HG03139 (cell line): Measurements from ENCODE around the gene ERAP2.

Experiments used
- ATAC-seq: cut with Tn5 transposase; IDR thresholded peaks from one replicate; pipeline ENCODE4 v1.9.1; 2021; ENCODE audit not compliant: unreplicated experiment

Gene ERAP2

GRCh38 chr5:96893342-96893741 lies 17.0 kb downstream of the ERAP2 start:
- no peak for ATAC-seq

GRCh38 chr5:96896276-96896675 lies 20.0 kb downstream of the ERAP2 start:
- ATAC-seq: no peak

GRCh38 chr5:96896806-96897205 lies 20.5 kb downstream of the ERAP2 start:
- ATAC-seq: peak; percentile 95

DNA sequence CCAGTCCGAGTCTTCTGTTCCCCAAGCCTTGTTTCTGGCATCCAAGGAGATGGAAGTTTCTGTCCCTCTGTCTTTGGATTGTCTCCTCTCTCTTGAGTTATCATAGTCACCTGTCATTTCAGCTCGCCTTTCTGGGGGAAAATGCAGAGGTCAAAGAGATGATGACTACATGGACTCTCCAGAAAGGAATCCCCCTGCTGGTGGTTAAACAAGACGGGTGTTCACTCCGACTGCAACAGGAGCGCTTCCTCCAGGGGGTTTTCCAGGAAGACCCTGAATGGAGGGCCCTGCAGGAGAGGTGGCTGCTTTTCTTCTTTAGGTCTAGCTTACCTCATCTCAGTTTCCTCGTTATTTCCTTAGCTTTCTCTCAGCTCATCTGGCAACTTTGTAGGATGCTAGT lies 25.1 kb downstream of the ERAP2 start:
- ATAC-seq: no peak

- ATAC-seq: no peak
Observed at GRCh38 chr5:96901841-96902240, 25.5 kb downstream of the ERAP2 start.

GRCh38 chr5:96902876-96903275 lies 26.6 kb downstream of the ERAP2 start:
- no peak for ATAC-seq

DNA sequence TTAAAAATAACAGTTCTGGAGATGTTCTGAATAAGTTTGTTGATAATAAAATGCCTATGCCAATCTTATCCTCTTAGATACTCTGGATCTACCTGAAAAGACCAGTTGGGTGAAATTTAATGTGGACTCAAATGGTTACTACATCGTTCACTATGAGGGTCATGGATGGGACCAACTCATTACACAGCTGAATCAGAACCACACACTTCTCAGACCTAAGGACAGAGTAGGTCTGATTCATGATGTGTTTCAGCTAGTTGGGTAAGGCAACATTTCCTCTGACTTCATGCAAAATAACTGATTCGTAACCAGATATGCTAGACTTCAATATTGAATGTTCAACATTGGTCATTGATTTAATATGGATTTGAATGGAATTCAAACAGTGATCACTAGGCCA lies 27.0 kb downstream of the ERAP2 start:
- no peak for ATAC-seq

DNA sequence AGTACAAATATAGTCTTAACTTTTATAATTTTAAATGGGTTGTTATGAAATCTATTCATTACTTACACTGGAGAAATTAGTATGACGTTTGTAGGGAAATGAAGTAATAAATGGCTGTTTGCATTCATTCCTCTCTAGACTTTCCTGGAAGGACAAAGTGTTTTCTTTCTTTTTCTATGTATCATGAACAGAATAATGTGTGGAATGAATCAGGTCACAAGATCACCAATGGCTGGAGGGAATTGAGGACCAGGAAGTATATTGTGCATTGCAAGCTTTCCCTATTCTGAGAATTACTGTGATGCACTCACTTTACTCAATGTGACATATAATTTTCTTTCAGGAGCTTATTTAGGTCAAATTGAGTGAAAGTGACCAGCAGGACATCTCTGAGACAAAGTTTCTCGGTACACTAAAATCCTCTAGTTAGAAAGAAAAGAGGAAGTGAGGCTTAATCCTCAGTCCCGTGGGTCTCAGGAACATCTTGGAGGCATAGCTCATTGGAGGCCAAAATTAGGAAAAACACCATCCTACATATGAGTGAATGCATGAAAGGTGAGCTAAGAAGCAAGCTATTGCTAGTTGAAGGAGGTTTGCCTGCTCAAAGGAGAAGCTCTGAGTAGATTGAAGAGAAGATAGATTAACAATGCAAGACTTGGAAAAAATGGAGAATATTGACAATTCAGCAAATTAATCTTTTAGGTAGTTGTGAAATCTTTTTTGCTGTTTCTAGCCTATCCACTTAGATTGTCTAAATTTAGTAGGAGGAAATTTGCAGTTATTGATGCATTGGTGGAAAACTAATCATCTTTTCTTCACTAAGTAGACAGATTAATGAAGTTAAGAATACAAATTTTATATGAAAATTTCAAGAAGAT lies 28.0 kb downstream of the ERAP2 start:
- no peak for ATAC-seq

- ATAC-seq: no peak
Observed at GRCh38 chr5:96905864-96906263, 29.6 kb downstream of the ERAP2 start.

DNA sequence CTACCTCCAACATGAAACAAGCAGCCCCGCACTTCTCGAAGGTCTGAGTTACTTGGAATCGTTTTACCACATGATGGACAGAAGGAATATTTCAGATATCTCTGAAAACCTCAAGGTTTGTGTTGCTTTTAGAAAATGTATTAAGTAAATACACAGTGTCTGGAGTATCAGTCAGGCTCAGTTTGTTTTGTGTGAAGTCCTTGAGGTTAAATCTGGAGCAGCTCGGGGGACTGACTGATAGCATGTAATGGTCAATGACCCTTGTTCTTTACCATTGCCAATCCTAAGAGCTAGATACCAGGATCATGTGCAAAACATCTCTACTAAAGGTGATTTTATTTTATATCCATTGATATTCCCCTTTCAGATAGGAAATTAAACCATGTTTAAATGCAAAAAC lies 32.7 kb downstream of the ERAP2 start:
- ATAC-seq: no peak

GRCh38 chr5:96909435-96909834 lies 33.1 kb downstream of the ERAP2 start:
- ATAC-seq: no peak

DNA sequence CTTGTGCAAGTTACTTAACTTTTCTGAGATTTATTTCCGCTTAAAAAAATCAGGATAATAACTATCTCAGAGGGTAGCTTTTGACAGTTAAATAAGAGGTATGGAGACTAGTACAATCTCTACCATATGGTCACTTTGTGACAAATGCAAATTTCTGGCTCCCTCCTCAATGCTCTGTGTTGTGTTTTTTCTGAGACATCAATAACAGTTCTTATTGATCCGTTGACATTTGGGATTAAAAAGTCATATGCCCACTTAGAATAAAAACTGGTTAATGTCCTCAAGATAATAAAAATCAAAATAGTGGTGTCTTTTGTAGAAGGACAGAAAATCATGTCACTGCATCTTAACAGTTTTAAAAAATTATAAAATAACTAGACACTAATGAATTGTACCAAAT lies 34.8 kb downstream of the ERAP2 start:
- no peak for ATAC-seq

DNA sequence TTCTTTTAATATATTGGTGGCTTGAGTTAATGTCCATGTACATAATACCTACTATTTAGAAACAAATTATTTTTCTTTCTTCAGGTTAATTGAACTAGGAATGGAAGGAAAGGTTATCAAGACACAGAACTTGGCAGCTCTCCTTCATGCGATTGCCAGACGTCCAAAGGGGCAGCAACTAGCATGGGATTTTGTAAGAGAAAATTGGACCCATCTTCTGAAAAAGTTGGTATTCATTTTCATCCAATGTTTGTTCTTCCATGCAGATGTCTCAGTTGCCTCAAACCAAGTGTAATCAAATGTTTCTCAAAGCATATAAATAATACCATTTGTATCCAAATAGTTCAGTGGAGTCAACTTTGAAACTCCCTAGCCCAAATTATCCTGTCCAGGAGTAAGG lies 36.9 kb downstream of the ERAP2 start:
- ATAC-seq: no peak

DNA sequence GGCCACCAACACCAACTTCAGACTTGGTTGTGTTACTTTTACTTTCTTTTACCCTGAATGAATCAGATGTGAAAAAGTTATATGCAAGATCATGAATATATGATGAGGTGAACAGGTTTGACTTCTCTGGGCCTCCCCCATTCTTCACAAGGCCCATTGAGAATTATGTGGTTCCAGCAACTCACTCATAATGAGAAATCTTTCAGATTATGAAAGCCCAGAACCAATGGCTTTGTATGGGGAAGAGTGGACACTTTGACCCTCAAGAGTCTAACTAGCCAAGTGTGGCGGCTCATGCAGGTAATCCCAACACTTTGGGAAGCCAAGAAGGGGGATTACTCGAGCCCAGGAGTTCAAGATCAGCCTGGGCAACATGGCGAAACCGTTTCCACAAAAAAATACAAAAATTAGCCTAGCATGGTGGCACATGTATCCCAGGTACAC lies 43.5 kb downstream of the ERAP2 start:
- ATAC-seq: peak; percentile 60

DNA sequence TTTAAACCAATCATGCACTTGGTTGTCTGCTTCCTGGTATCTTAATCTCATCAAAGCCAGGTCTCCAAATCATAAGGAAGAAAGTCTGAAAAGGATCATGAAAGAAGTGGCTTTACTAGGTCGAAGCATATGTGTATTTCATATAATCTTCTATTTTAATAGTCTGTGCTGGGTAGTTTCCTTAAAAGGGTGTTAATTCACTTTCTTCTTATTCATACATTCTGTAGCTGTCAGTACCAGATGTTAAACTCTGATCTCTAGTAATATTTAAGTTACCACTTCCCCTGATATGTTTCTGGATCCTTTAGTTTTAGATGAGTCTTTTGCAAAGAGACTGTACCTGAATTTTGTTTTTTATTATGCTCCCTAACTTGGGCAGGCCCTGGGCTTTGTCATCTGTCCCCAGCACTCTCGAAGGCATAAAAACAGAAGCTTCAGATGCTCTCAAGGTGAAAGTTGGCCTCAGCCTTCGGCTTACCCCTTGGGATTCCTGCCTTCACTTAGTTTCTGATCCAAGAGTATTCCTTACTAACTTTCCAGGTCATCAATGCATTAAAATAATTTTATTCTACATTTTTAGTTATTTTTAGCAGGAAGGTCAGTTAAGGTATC lies 44.5 kb downstream of the ERAP2 start:
- ATAC-seq: no peak

GRCh38 chr5:96922499-96923244 lies 46.4 kb downstream of the ERAP2 start:
- ATAC-seq: no peak

- no peak for ATAC-seq
Observed at GRCh38 chr5:96924016-96924443, 47.7 kb downstream of the ERAP2 start.

- no peak for ATAC-seq
Observed at GRCh38 chr5:96926276-96926675, 50.0 kb downstream of the ERAP2 start.

DNA sequence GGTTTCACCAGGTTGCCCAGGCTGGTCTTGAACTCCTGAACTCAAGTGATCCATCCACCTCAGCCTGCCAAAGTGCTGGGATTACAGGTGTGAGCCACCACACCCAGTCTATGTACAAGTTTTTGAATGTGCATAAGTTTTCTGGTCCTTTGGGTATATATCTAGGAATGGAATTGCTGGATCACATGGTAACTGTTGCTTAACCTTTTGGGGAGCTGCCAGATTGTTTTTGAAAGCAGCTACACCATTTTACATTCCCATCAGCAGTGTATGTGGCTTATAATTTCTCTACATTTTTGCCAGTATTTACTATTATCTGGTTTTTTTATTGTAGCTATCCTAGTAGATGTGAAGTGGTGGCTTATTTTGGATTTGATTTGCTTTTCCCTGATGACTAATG lies 50.7 kb downstream of the ERAP2 start:
- ATAC-seq: no peak

- no peak for ATAC-seq
Observed at GRCh38 chr5:96928931-96929708, 52.8 kb downstream of the ERAP2 start.

GRCh38 chr5:96930058-96930457 lies 53.8 kb downstream of the ERAP2 start:
- no peak for ATAC-seq
